K562 (cell line): ENCODE results near the gene OSCAR. TPM values are rescaled to one million over a fixed set of nuclear protein-coding genes. Genes with fewer than 3 reads are reported as not detected.
A peak's percentile ranks its signal among the peaks of the same experiment; 100 is the strongest.
"Not testable (repeated sequence)": the region's sequence is repeated elsewhere in the genome, so short reads cannot be mapped to it uniquely, and the experiment has no call there.

Experiments used
- FOXM1 ChIP-seq, 2 experiments: fragments of 450-650 bp in 1 of 2; sonication (generic) in 1 of 2; formaldehyde crosslinking in 1 of 2; IDR thresholded peaks; 2 replicates each; pipeline versions ENCODE4 v1.6.1 to v1.9.0; 2017 to 2022; ENCODE audit warnings: low read depth in 2 of 2, mild to moderate bottlenecking in 2 of 2, missing genetic modification reagents in 1 of 2, moderate library complexity in 1 of 2
- GATAD2A ChIP-seq: fragments of 450-650 bp; IDR thresholded peaks from 2 replicates; pipeline ENCODE4 v1.6.1; 2017
- HNRNPL ChIP-seq: fragments of 200-400 bp; formaldehyde crosslinking; IDR thresholded peaks from 2 replicates; pipeline ENCODE4 v1.6.1; 2017; ENCODE audit warnings: low read depth, mild to moderate bottlenecking, low read length
- HNRNPLL ChIP-seq: fragments of 200-400 bp; formaldehyde crosslinking; IDR thresholded peaks from 2 replicates; pipeline ENCODE4 v1.6.1; 2017; ENCODE audit warnings: low read length, low read depth, mild to moderate bottlenecking; ENCODE audit not compliant: poor library complexity, severe bottlenecking
- L3MBTL2 ChIP-seq: fragments of 450-650 bp; IDR thresholded peaks from 2 replicates; pipeline ENCODE4 v1.6.1; 2016; ENCODE audit warnings: mild to moderate bottlenecking, moderate library complexity
- NR1H2 ChIP-seq: sonication (generic); formaldehyde crosslinking; IDR thresholded peaks from 2 replicates; pipeline ENCODE4 v1.4.0; 2020; ENCODE audit warnings: mild to moderate bottlenecking, missing genetic modification reagents
- NR2C2 ChIP-seq, 2 experiments: fragments of 200-800 bp in 1 of 2; sonication (Bioruptor generic) in 1 of 2; sonication (generic) in 1 of 2; formaldehyde crosslinking in 1 of 2; IDR thresholded peaks; 2 replicates each; pipeline versions ENCODE4 v1.6.1 to v1.8.0; 2016 to 2022; ENCODE audit warnings: mild to moderate bottlenecking in 1 of 2, missing compliant biosample characterization in 1 of 2, missing genetic modification characterization in 1 of 2, missing genetic modification reagents in 1 of 2
- PHF8 ChIP-seq: fragments of 200-600 bp; sonication (generic); IDR thresholded peaks from 2 replicates; pipeline ENCODE4 v1.6.1; 2012; ENCODE audit warnings: mixed run types, mild to moderate bottlenecking, inconsistent platforms, low read length, moderate library complexity, borderline replicate concordance
- RBFOX2 ChIP-seq: fragments of 200-400 bp; formaldehyde crosslinking; IDR thresholded peaks from 2 replicates; pipeline ENCODE4 v1.6.1; 2017; ENCODE audit warnings: low read depth, mild to moderate bottlenecking, low read length, moderate library complexity
- TEAD4 ChIP-seq, 2 experiments: sonication (generic) in 1 of 2; formaldehyde crosslinking in 1 of 2; IDR thresholded peaks; 2 replicates each; pipeline versions ENCODE4 v1.6.1 to v1.8.0; 2012 to 2022; ENCODE audit warnings: borderline replicate concordance in 1 of 2, inconsistent platforms in 1 of 2, low read length in 1 of 2, mild to moderate bottlenecking in 1 of 2, missing genetic modification reagents in 1 of 2
- polyA plus RNA-seq, 8 experiments: library from polyadenylated mRNA; depleted of rRNA in 4 of 8; stranded (reverse) in 5 of 8; unstranded in 3 of 8; fragments of >200 nt; fragmentation: Nextera tagmentation in 2 of 8; fragmentation: Illumina TruSeq in 1 of 8; extraction: Ambion mirVana in 2 of 8; extraction: Trizol in 1 of 8; gene quantifications; 2 replicates each; pipeline versions ENCODE4 v1.2.1 to v1.2.3, GENCODE V29; 2011 to 2014; ENCODE audit warnings: inconsistent platforms in 1 of 8, missing spikeins in 1 of 8
- total RNA-seq, 7 experiments: library from RNA; depleted of rRNA in 6 of 7; stranded (reverse); fragments of >200 nt in 6 of 7; fragmentation: Illumina TruSeq in 2 of 7; extraction: Trizol in 2 of 7; gene quantifications; 2 replicates each; pipeline versions ENCODE4 v1.2.1 to v1.2.3, GENCODE V29; 2011 to 2021; ENCODE audit warnings: low replicate concordance in 1 of 7
- TF ChIP-seq, protein P1 (sequence below): sonication (generic); formaldehyde crosslinking; IDR thresholded peaks from 2 replicates; pipeline ENCODE4 v1.8.0; 2023; ENCODE audit warnings: missing genetic modification reagents, mild to moderate bottlenecking, borderline replicate concordance
- TF ChIP-seq, protein P2 (sequence below): sonication (generic); formaldehyde crosslinking; IDR thresholded peaks from 2 replicates; pipeline ENCODE4 v1.8.0; 2022; ENCODE audit warnings: mild to moderate bottlenecking, missing genetic modification reagents
- TF ChIP-seq, protein P3 (sequence below), 2 experiments: IDR thresholded peaks; 2 replicates each; pipeline ENCODE4 v1.6.1; 2011; ENCODE audit warnings: borderline replicate concordance in 1 of 2, control low read depth in 1 of 2, low read depth in 1 of 2, low read length in 1 of 2, mild to moderate bottlenecking in 1 of 2, mixed read lengths in 1 of 2, moderate library complexity in 1 of 2; ENCODE audit not compliant: insufficient read depth in 1 of 2, insufficient read length in 1 of 2, poor library complexity in 1 of 2, severe bottlenecking in 1 of 2; ENCODE audit errors: extremely low read depth in 1 of 2
- TF ChIP-seq, protein P4 (sequence below): fragments of 450-650 bp; IDR thresholded peaks from 2 replicates; pipeline ENCODE4 v1.6.1; 2014; ENCODE audit warnings: low read depth, mild to moderate bottlenecking, moderate library complexity, borderline replicate concordance

The OSCAR gene
- total and polyA plus RNA-seq, 9 of the 15 experiments (the other 6 are each of a cell fraction or from before 2014, with no cell fraction given) = 0.09 to 0.62 (median 0.13) TPM; not detected in 5

DNA sequence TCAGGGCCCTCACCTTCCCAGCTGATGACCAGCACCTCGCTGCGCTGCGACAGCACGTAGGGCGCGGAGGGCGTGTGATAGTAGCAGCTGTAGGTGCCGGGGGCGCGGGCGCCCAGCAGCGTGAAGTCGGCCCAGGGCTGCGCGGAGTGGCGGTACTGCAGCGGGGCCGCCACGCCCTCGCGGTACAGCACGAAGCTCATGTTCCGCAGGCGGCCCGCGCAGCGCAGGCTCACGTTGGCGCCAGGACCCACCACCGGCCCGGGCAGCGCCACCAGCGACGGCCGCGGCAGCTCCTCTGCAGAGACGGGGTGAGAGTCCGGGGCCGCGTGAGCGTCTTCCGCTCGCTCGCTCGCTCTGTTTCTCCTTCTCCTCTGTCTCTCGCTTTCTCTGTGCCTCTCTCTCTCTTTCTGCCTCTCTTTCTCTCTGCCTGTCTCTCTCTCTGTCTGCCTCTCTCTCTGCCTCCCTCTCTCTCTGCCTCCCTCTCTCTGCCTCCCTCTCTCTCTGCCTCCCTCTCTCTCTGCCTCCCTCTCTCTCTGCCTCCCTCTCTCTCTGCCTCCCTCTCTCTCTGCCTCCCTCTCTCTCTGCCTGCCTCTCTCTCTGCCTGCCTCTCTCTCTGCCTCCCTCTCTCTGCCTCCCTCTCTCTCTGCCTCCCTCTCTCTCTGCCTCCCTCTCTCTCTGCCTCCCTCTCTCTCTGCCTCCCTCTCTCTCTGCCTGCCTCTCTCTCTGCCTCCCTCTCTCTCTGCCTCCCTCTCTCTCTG lies 4.6 kb downstream of the OSCAR start (continued):
- TF ChIP-seq, protein P1, sequence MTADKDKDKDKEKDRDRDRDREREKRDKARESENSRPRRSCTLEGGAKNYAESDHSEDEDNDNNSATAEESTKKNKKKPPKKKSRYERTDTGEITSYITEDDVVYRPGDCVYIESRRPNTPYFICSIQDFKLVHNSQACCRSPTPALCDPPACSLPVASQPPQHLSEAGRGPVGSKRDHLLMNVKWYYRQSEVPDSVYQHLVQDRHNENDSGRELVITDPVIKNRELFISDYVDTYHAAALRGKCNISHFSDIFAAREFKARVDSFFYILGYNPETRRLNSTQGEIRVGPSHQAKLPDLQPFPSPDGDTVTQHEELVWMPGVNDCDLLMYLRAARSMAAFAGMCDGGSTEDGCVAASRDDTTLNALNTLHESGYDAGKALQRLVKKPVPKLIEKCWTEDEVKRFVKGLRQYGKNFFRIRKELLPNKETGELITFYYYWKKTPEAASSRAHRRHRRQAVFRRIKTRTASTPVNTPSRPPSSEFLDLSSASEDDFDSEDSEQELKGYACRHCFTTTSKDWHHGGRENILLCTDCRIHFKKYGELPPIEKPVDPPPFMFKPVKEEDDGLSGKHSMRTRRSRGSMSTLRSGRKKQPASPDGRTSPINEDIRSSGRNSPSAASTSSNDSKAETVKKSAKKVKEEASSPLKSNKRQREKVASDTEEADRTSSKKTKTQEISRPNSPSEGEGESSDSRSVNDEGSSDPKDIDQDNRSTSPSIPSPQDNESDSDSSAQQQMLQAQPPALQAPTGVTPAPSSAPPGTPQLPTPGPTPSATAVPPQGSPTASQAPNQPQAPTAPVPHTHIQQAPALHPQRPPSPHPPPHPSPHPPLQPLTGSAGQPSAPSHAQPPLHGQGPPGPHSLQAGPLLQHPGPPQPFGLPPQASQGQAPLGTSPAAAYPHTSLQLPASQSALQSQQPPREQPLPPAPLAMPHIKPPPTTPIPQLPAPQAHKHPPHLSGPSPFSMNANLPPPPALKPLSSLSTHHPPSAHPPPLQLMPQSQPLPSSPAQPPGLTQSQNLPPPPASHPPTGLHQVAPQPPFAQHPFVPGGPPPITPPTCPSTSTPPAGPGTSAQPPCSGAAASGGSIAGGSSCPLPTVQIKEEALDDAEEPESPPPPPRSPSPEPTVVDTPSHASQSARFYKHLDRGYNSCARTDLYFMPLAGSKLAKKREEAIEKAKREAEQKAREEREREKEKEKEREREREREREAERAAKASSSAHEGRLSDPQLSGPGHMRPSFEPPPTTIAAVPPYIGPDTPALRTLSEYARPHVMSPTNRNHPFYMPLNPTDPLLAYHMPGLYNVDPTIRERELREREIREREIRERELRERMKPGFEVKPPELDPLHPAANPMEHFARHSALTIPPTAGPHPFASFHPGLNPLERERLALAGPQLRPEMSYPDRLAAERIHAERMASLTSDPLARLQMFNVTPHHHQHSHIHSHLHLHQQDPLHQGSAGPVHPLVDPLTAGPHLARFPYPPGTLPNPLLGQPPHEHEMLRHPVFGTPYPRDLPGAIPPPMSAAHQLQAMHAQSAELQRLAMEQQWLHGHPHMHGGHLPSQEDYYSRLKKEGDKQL (CRISPR knock-in tag) = peak; percentile 89; the same call in 1 of the 2 replicates
- not testable (repeated sequence) for TF ChIP-seq TEAD4 (IDR thresholded peaks at IDR 0.05; ENCODE audit: low read length); FOXM1 (IDR thresholded peaks at IDR 0.05; ENCODE audit: low read depth); NR2C2 (tag; IDR thresholded peaks at IDR 0.05)
- TF ChIP-seq TEAD4 (CRISPR knock-in tag; IDR thresholded peaks at IDR 0.05; ENCODE audit: borderline replicate concordance) = peak; percentile 92; the same call in 1 of the 2 replicates
- peak; percentile 98 for TF ChIP-seq L3MBTL2
- peak; percentile 95; the same call in 1 of the 2 replicates for TF ChIP-seq NR1H2 (CRISPR knock-in tag)
- TF ChIP-seq GATAD2A = 0 out of 2 replicates have a peak, but pooled peaks have one; percentile 31
- TF ChIP-seq, protein P2, sequence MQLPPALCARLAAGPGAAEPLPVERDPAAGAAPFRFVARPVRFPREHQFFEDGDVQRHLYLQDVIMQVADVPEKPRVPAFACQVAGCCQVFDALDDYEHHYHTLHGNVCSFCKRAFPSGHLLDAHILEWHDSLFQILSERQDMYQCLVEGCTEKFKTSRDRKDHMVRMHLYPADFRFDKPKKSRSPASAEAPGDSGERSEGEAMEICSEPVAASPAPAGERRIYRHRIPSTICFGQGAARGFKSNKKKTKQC (CRISPR knock-in tag) = peak; percentile 95
- TF ChIP-seq HNRNPLL = peak; percentile 26
- TF ChIP-seq, protein P3, sequence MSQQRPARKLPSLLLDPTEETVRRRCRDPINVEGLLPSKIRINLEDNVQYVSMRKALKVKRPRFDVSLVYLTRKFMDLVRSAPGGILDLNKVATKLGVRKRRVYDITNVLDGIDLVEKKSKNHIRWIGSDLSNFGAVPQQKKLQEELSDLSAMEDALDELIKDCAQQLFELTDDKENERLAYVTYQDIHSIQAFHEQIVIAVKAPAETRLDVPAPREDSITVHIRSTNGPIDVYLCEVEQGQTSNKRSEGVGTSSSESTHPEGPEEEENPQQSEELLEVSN (IDR thresholded peaks at IDR 0.05; ENCODE audit: borderline replicate concordance in 1 of 2, extremely low read depth in 1 of 2, insufficient read depth in 1 of 2, insufficient read length in 1 of 2, low read depth in 1 of 2, low read length in 1 of 2, poor library complexity in 1 of 2, severe bottlenecking in 1 of 2) = peak; percentile 94 to 99
- peak; percentile 56 for TF ChIP-seq RBFOX2
- TF ChIP-seq, protein P4, sequence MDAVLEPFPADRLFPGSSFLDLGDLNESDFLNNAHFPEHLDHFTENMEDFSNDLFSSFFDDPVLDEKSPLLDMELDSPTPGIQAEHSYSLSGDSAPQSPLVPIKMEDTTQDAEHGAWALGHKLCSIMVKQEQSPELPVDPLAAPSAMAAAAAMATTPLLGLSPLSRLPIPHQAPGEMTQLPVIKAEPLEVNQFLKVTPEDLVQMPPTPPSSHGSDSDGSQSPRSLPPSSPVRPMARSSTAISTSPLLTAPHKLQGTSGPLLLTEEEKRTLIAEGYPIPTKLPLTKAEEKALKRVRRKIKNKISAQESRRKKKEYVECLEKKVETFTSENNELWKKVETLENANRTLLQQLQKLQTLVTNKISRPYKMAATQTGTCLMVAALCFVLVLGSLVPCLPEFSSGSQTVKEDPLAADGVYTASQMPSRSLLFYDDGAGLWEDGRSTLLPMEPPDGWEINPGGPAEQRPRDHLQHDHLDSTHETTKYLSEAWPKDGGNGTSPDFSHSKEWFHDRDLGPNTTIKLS = peak; percentile 48; the same call in 1 of the 2 replicates
- peak; percentile 96 for TF ChIP-seq FOXM1 (CRISPR knock-in tag; IDR thresholded peaks at IDR 0.05; ENCODE audit: low read depth)
- 0 out of 2 replicates have a peak, but pooled peaks have one; percentile 55 for TF ChIP-seq NR2C2 (CRISPR knock-in tag; IDR thresholded peaks at IDR 0.05)
- peak; percentile 14; the same call in 1 of the 2 replicates for TF ChIP-seq PHF8
- 0 out of 2 replicates have a peak, but pooled peaks have one; percentile 68 for TF ChIP-seq HNRNPL
